Breast epithelium (tissue), 3 donors: ENCODE measurements around the gene TIAM2.

Experiments used
- CTCF ChIP-seq, 3 donors: fragments of 450-650 bp; IDR thresholded peaks; one replicate each; pipeline ENCODE4 v1.5.1; 2016 to 2017; ENCODE audit warnings: antibody characterized with exemption in 3 of 3, mild to moderate bottlenecking in 3 of 3, moderate library complexity in 3 of 3
- POLR2A ChIP-seq: fragments of 450-650 bp; IDR thresholded peaks from one replicate; pipeline ENCODE4 v1.6.1; 2016; ENCODE audit warnings: antibody characterized with exemption, mild to moderate bottlenecking, moderate library complexity
- POLR2AphosphoS5 ChIP-seq, 3 donors: sonication (generic); formaldehyde crosslinking; IDR thresholded peaks; one replicate each; pipeline ENCODE4 v1.6.1; 2017; ENCODE audit warnings: antibody characterized with exemption in 3 of 3

GRCh38 chr6:154991207-154991606 lies 3.9 kb upstream of the TIAM2 start:
- TF ChIP-seq POLR2A (no peak), CTCF (IDR thresholded peaks at IDR 0.05) (no peak), POLR2AphosphoS5 (IDR thresholded peaks at IDR 0.05) (no peak)
